ENCODE results near the gene TCF7L2.

The TCF7L2 gene

GRCh38 chr10:113024930-113025329, 74.9 kb downstream of the TCF7L2 start:
- DNase-seq (ENCODE audit: low read depth) = no peak

GRCh38 chr10:113025487-113025886, 75.4 kb downstream of the TCF7L2 start:
- no peak for DNase-seq (ENCODE audit: low read depth)

- DNase-seq (ENCODE audit: low read depth) = no peak
These were observed 76.6 kb downstream of the TCF7L2 start for GRCh38 chr10:113026679-113027078.

GRCh38 chr10:113027230-113027573, 77.2 kb downstream of the TCF7L2 start:
- DNase-seq (ENCODE audit: low read depth) = no peak

DNA sequence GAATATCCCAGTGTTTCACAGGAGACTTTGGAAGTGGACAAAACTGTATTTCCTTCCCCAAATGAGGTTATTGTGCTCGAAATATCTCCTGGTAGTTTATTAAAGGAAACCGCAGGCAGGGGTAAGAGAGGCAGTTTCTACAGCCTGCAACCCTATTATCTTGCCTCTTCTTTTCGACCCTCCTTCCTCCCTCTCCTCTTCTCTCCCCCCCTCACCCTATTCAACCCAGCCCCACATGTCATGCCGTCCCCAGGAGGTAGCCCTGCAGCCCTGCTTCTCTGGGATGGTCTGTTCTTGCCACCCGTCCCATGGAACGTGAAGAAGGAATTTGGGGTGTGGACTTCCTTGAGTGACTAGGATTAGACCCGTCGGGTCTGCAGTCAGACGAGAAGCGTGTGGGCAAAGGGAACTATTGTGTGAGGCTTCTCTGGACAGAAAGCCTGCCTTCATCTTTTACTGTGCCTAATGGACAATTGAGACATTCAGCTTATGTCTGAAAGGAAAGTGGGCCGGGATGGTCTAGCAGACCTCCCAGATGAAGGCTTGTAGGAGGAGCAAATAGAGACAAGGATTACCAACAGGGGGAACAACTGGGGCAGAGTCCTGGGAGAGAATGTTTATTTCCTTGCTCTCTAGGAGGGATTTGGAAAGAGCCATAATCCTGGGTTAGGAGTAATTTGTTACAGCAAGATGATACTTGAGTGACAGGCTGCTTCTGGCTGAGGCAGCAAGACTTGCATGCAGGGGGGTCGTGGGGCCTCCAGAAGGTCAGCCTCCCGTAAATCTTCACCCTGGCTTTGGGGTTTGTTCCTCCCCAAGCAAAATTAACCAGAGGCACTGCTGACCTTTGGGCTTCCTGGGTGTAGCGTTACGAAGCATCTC, 77.8 kb downstream of the TCF7L2 start:
- no peak for DNase-seq (ENCODE audit: low read depth)

- DNase-seq (ENCODE audit: low read depth) = no peak
These were observed 78.7 kb downstream of the TCF7L2 start for GRCh38 chr10:113028456-113029440.

GRCh38 chr10:113030453-113030852, 80.4 kb downstream of the TCF7L2 start:
- DNase-seq (ENCODE audit: low read depth) = no peak

- DNase-seq (ENCODE audit: low read depth) = no peak
These were observed 81.1 kb downstream of the TCF7L2 start for GRCh38 chr10:113031147-113031546.

DNA sequence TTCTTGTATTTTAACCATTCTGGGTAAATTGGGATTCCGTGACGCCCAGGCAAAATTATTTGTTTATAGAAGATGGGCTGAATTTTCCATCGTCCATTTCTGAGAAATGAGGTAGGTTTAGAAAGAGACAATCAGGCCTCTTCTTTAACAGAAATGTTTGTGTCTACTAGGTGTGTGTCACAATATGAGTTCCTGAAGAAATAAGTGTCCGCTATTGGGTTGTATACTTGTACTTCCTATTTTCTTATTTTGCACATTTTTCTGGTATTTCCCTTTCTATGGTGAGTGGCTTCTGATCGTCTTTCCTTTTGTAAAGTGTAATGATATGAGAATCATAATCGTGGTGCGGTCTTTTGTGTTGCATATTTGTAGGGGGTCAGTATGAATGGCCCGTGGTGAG, 83.9 kb downstream of the TCF7L2 start:
- DNase-seq (ENCODE audit: low read depth) = no peak

DNA sequence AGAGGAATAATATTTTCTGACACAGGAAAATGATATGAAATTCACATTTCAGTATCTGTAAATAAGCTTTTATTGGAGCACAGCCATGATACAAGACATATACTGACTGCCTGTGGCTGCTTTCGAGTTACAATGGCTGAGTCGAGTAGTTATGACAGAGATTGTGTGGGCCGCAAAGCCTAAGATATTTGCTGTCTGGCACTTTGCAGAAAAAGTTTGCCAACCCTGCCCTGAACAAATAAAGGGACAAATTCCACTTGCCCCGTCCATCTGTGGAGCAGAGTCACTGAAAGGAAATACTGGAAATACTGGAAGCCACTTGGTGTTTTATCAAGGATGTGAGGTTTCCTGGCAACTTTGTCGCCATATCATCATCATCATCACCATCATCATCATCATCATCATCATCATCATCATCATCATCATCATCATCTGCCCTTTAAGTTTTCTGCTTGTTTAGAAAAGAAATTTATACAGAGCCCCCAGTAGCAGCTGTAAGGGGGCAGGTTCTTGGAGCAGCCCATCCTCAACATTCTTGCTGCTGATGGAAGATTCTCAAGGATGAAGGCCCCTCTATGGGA, 85.8 kb downstream of the TCF7L2 start:
- DNase-seq (ENCODE audit: low read depth) = no peak

DNA sequence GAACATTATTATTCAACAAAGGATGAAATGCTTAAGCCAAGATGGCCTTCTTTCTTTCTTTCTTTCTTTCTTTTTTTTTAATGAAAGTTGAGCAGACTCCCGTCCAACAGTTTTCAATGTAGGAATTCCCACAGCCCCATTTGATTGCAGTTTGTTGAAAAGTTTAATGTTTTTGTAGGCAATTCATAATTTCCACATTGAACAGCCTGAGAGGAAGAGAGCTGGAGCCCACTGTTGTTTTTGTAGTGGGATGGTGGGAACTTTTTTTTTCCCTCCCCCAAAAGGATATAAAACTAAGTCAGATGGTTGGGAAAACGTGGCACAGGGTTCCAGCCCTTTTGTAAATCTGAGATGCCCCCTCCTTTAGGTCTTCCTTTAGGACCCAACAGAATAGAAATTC, 86.6 kb downstream of the TCF7L2 start:
- DNase-seq (ENCODE audit: low read depth) = no peak

- DNase-seq (ENCODE audit: low read depth) = no peak
These were observed 87.2 kb downstream of the TCF7L2 start for GRCh38 chr10:113037218-113037617.

DNA sequence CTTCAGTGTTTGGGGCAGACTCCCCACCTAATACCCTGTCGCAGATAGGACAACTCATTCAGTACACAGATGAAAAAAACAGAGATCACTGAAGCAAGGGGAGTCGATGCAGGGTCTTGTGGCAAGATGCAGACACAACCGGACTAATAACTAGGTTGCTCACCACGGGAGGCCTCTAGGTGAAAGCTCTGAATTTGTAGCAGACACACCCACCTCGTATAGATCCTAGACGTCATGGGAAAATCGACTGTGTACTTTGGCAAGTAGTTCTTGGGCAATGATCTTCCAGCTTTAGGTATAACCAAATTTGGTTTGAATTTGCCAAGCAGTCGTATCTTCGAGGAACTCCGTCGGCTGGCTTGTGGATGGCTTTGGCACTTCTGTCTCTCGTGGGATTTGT, 88.1 kb downstream of the TCF7L2 start:
- no peak for DNase-seq (ENCODE audit: low read depth)

- no peak for DNase-seq (ENCODE audit: low read depth)
These were observed 88.9 kb downstream of the TCF7L2 start for GRCh38 chr10:113038985-113039384.

DNA sequence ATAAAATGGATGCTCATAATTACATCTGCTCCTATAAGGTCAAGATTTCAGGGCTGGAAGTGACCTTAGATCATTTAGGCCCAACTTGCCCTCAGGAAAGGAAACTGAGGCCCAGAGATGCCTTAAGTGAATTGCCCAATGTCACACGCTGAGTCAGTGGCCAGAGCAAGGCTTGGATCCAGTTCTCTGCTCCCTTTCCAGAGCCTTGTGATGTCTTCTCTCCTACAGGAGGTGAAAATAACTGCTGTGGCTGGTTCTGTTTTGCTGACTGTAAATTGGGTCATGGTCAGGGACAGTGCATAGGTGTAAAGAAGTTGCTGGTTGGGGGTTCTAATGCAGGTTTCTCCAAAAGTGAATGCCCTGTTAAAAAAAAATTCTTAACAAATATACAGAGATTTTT, 91.3 kb downstream of the TCF7L2 start:
- DNase-seq (ENCODE audit: low read depth) = no peak

DNA sequence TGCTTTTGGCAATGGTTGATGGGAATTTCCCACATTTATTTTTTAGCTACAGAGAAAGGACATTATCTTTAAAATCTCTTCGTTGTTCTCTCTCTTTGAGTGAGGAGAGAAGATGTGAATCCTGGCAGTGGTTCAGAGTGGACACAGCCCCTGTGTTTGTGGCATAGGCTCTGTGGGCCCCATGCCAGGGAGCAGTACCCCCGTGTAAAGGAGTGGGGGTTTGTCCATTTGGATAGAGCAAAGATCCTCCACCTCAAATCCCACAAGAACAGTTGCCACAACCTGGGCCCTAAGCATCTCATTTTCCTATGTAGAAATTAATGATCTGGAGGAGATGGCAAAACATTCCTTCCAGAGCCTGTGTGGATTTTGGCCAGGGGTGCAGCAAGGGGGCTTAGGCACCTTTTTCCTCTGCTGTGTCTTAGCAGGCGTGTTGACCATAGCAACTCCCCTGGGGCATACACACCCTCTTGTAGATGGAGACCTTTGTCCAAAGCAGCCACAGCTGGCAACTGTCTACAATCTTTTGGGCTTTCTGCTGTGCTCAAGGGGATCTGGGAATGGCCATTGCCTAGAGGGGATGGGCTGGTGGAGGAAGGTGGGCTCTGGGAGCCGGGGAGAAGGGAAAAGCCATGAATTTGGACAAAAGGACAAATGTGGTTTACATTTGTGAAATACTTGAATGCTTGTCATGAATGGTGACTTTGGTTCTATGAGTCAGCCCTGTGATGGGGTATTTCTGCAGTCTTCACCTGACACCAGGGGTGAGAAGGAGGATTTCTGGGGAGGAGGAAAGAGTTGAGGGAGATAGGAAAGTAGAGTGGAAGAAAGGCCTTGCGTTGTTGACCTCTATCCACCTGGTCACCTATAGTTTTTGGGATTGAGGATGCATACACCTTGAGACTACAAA, 92.0 kb downstream of the TCF7L2 start:
- no peak for DNase-seq (ENCODE audit: low read depth)

- no peak for DNase-seq (ENCODE audit: low read depth)
These were observed 92.8 kb downstream of the TCF7L2 start for GRCh38 chr10:113042868-113043267.

GRCh38 chr10:113044016-113044755, 94.1 kb downstream of the TCF7L2 start:
- DNase-seq (ENCODE audit: low read depth) = no peak

GRCh38 chr10:113045147-113046055, 95.4 kb downstream of the TCF7L2 start:
- DNase-seq (ENCODE audit: low read depth) = no peak

GRCh38 chr10:113047151-113047550, 97.1 kb downstream of the TCF7L2 start:
- DNase-seq (ENCODE audit: low read depth) = no peak
